PC-9 (cell line): Measurements from ENCODE around the gene FTO.

ENCODE experiments used
- CTCF ChIP-seq: fragments of 200-600 bp; sonication (generic); conservative IDR thresholded peaks from 2 replicates; pipeline ENCODE4 v1.6.1; 2017; ENCODE audit warnings: mixed run types, antibody characterized with exemption, mild to moderate bottlenecking, moderate library complexity
- EZH2 ChIP-seq: fragments of 200-600 bp; sonication (generic); IDR thresholded peaks from 2 replicates; pipeline ENCODE4 v1.8.0; 2017; ENCODE audit warnings: antibody characterized with exemption, low read depth

DNA sequence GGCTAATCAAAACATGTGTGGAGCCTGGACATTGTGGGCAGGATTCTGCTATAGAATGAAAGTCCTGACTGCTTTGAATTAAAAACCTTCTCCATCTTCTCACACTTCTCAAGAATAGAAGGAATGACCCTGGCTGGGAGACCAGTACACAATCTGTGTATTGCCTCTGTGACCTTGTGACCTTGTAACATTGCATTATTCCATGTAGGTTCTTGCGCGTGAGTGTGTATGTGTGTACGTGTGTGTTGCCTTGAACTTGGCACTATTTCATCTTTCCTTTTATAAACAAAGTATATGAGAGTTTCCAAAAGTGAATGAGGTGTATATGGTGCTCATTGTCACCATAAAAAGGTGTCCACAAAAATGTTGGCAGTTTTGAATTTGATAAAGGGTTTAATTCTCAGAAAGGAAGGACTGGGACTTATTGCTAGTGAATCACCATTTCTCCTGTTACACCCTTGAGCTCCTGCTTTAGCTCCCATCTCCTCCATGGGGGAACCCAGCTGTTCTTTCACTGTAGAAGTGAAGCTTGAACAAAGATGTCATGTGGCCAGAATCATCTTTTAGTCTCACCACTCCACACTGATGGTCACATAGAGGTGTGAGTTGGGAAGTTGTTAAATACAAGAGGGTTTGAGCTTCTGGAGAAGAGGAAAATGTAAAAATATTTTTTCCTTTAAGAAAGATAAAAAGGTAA lies 244.9 kb downstream of the FTO start:
- no peak for TF ChIP-seq CTCF
- TF ChIP-seq EZH2, result no peak
